Measurements from ENCODE around the gene NOL3. TPM values are rescaled to one million over a fixed set of nuclear protein-coding genes. Genes with fewer than 3 reads are reported as not detected.
A peak's percentile ranks its signal among the peaks of the same experiment; 100 is the strongest.

The NOL3 gene
- total and polyA plus RNA-seq, 2 of the 4 experiments (the other 2 are of a cell fraction): 6.1 to 17.2 TPM

DNA sequence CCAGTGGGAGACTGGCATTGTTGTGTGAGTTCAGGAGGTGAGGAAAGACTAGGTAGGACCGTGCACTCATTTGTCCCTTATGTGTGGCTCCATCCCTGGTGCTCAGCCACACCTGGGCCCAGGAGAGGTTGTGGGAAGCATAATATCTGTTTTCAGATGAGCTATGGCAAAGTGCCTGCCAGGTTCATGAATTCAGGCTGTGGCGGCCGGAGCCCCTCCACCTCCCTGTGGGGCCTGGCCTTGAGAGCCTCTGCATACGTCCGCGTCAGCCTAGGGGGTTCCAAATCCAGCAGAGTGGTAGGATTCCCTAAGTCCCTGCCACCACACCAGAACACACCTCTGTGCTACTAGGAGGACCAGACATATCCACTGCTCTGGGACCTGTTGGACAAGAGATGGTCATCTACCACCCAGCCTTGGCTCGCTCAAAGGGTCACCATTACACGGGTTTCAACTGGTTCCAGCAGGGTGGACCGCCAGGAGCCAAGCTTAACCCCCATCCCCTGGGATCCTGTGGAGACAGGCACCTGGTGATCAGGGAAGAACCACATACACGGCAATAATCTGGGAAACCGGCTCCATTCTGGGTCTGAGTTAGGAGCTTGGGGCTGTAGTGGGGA lies 21.6 kb upstream of the NOL3 start:
- Histone ChIP-seq H3K4ac (ENCODE audit: low read depth, low read length) (no peak overlapping the region), H3K27ac (ENCODE audit: insufficient read depth, low read length) (no peak overlapping the region), H3K56ac (ENCODE audit: extremely low read depth, insufficient read depth, low read length) (no peak overlapping the region), H3K23ac (ENCODE audit: low read depth, low read length) (no peak overlapping the region), H4K91ac (ENCODE audit: insufficient read depth, low read depth, low read length) (no peak overlapping the region), H3K9me1 (ENCODE audit: insufficient read depth, low read length) (peaks cover 4% of the 10 kb centered on the region; the same call in 1 of the 2 replicates), H2BK20ac (ENCODE audit: low read depth, low read length) (no peak overlapping the region), H3K4me3 (ENCODE audit: insufficient read depth, low read depth, low read length) (no peak overlapping the region), H4K8ac (ENCODE audit: low read depth in 2 of 2, low read length in 2 of 2) (no peak overlapping the region), H2AK9ac (replicated peaks; ENCODE audit: low read depth, low read length, poor library complexity) (peak overlapping the region; percentile 44), H2BK15ac (ENCODE audit: low read depth, low read length) (no peak overlapping the region), H3K18ac (ENCODE audit: low read depth, low read length) (no peak overlapping the region), H3K14ac (replicated peaks; ENCODE audit: low read depth, low read length) (no peak overlapping the region), H4K5ac (ENCODE audit: low read depth, low read length) (no peak overlapping the region), H3K9me3 (ENCODE audit: control insufficient read depth, insufficient read depth, low read length) (no peaks in the 10 kb centered on the region), H2BK5ac (ENCODE audit: low read depth, low read length, poor library complexity, severe bottlenecking) (no peak overlapping the region), H2BK120ac (ENCODE audit: low read depth, low read length) (no peak overlapping the region), H4K20me1 (ENCODE audit: insufficient read depth, low read length) (peaks cover 7% of the 10 kb centered on the region; the same call in 1 of the 2 replicates), H3K4me2 (ENCODE audit: low read depth, low read length) (no peak overlapping the region), H3K27me3 (ENCODE audit: control insufficient read depth, insufficient read depth, low read length) (no peaks in the 10 kb centered on the region), H3K4me1 (ENCODE audit: control insufficient read depth, insufficient read depth, low read length) (peaks cover 5% of the 10 kb centered on the region; the same call in 1 of the 2 replicates), H3K36me3 (ENCODE audit: control insufficient read depth, insufficient read depth, low read length) (peaks cover 48% of the 10 kb centered on the region), H3K79me1 (ENCODE audit: low read depth in 1 of 2, low read length in 2 of 2) (peaks cover 0 to 30% of the 10 kb centered on the region in 2 experiments; a peak in 2 of 4 replicates), H2AFZ (replicated peaks; ENCODE audit: low read length, poor library complexity) (no peak overlapping the region), H3K9ac (ENCODE audit: low read depth, low read length) (no peak overlapping the region), H2AK5ac (ENCODE audit: low read depth, low read length) (no peak overlapping the region)
- BruUV-seq (replicated peaks): TSS peak; percentile 78
- POLR2A ChIA-PET (ENCODE audit: unreplicated experiment): no interaction called here
- DNase-seq (no peak), ATAC-seq (ENCODE audit: low read depth) (no peak)
- dilution Hi-C loops (cut with HindIII; ENCODE audit: low sequenced_read_pairs, unreplicated experiment): no loop called here
- CTCF ChIA-PET: no interaction called here
- in situ Hi-C loops (cut with MboI; ENCODE audit: low sequenced_read_pairs): no loop called here
- WGBS, 2 experiments (ENCODE audit: extremely low coverage in 2 of 2, insufficient read length in 1 of 2): 83% methylated on average over 1 of the region's 11 CpGs; no CpG with 5 or more reads in 1 of the 2 experiments
- no peak for TF ChIP-seq CHD1 (IDR thresholded peaks at IDR 0.05; ENCODE audit: low read depth, low read length)
- no peak for TF ChIP-seq BHLHE40 (IDR thresholded peaks at IDR 0.05; ENCODE audit: low read depth, low read length)
- no peak for TF ChIP-seq NFE2L2 (IDR thresholded peaks at IDR 0.05; ENCODE audit: low read depth, low read length)
- no peak for TF ChIP-seq MAFK (IDR thresholded peaks at IDR 0.05; ENCODE audit: low read depth, low read length)
- TF ChIP-seq SMC3 (IDR thresholded peaks at IDR 0.05; ENCODE audit: low read depth, low read length): no peak
- TF ChIP-seq RFX5 (IDR thresholded peaks at IDR 0.05; ENCODE audit: low read depth, low read length): no peak
- no peak for TF ChIP-seq CEBPB (IDR thresholded peaks at IDR 0.05; ENCODE audit: low read depth, low read length)
- no peak for TF ChIP-seq RAD21 (IDR thresholded peaks at IDR 0.05; ENCODE audit: low read length)
- TF ChIP-seq POLR2A (IDR thresholded peaks at IDR 0.05; ENCODE audit: low read depth, low read length): no peak
- no peak for TF ChIP-seq RCOR1 (IDR thresholded peaks at IDR 0.05; ENCODE audit: insufficient replicate concordance, low read length)
- TF ChIP-seq MAZ (IDR thresholded peaks at IDR 0.05; ENCODE audit: borderline replicate concordance, low read depth, low read length): no peak
- TF ChIP-seq, protein P1, sequence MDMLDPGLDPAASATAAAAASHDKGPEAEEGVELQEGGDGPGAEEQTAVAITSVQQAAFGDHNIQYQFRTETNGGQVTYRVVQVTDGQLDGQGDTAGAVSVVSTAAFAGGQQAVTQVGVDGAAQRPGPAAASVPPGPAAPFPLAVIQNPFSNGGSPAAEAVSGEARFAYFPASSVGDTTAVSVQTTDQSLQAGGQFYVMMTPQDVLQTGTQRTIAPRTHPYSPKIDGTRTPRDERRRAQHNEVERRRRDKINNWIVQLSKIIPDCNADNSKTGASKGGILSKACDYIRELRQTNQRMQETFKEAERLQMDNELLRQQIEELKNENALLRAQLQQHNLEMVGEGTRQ (IDR thresholded peaks at IDR 0.05; ENCODE audit: low read depth, low read length): no peak
- no peak for TF ChIP-seq MXI1 (IDR thresholded peaks at IDR 0.05; ENCODE audit: borderline replicate concordance, low read depth, low read length)
- no peak for TF ChIP-seq FOS (IDR thresholded peaks at IDR 0.05; ENCODE audit: low read depth, low read length)
- TF ChIP-seq, protein P2, sequence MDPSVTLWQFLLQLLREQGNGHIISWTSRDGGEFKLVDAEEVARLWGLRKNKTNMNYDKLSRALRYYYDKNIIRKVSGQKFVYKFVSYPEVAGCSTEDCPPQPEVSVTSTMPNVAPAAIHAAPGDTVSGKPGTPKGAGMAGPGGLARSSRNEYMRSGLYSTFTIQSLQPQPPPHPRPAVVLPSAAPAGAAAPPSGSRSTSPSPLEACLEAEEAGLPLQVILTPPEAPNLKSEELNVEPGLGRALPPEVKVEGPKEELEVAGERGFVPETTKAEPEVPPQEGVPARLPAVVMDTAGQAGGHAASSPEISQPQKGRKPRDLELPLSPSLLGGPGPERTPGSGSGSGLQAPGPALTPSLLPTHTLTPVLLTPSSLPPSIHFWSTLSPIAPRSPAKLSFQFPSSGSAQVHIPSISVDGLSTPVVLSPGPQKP (IDR thresholded peaks at IDR 0.05; ENCODE audit: borderline replicate concordance, low read depth, low read length): no peak
- TF ChIP-seq, protein P3, sequence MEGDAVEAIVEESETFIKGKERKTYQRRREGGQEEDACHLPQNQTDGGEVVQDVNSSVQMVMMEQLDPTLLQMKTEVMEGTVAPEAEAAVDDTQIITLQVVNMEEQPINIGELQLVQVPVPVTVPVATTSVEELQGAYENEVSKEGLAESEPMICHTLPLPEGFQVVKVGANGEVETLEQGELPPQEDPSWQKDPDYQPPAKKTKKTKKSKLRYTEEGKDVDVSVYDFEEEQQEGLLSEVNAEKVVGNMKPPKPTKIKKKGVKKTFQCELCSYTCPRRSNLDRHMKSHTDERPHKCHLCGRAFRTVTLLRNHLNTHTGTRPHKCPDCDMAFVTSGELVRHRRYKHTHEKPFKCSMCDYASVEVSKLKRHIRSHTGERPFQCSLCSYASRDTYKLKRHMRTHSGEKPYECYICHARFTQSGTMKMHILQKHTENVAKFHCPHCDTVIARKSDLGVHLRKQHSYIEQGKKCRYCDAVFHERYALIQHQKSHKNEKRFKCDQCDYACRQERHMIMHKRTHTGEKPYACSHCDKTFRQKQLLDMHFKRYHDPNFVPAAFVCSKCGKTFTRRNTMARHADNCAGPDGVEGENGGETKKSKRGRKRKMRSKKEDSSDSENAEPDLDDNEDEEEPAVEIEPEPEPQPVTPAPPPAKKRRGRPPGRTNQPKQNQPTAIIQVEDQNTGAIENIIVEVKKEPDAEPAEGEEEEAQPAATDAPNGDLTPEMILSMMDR (conservative IDR thresholded peaks at IDR 0.05; ENCODE audit: low read depth, low read length): no peak
- intact Hi-C loops (cut with micrococcal nuclease): no loop called here
